Measurements from ENCODE around the gene NR2C1.
A peak's percentile ranks its signal among the peaks of the same experiment; 100 is the strongest.
"Not testable (repeated sequence)": the region's sequence is repeated elsewhere in the genome, so short reads cannot be mapped to it uniquely, and the experiment has no call there.

Gene NR2C1

GRCh38 chr12:94988471-94988870 lies 84.9 kb downstream of the NR2C1 start:
- H3K27ac ChIP-seq = no peak overlapping the region
- no peak for TF ChIP-seq ZFX (IDR thresholded peaks at IDR 0.05)
- no peak for TF ChIP-seq CTCF (conservative IDR thresholded peaks at IDR 0.05)

GRCh38 chr12:94987801-94988200 lies 85.6 kb downstream of the NR2C1 start:
- H3K27ac ChIP-seq = no peak overlapping the region
- TF ChIP-seq CTCF (conservative IDR thresholded peaks at IDR 0.05) (no peak), ZFX (IDR thresholded peaks at IDR 0.05) (no peak)

GRCh38 chr12:94987076-94987669 lies 86.2 kb downstream of the NR2C1 start:
- TF ChIP-seq ZFX (IDR thresholded peaks at IDR 0.05) (no peak), CTCF (conservative IDR thresholded peaks at IDR 0.05) (no peak)
- H3K27ac ChIP-seq = no peak overlapping the region

GRCh38 chr12:94985099-94985498 lies 88.3 kb downstream of the NR2C1 start:
- not testable (repeated sequence) for H3K27ac ChIP-seq

- H3K27ac ChIP-seq = no peak overlapping the region
- no peak for TF ChIP-seq ZFX (IDR thresholded peaks at IDR 0.05)
- TF ChIP-seq CTCF (conservative IDR thresholded peaks at IDR 0.05) = no peak
Measured at GRCh38 chr12:94983321-94983720, 90.1 kb downstream of the NR2C1 start.

GRCh38 chr12:94982456-94982855 lies 91.0 kb downstream of the NR2C1 start:
- H3K27ac ChIP-seq = no peak overlapping the region
- no peak for TF ChIP-seq ZFX (IDR thresholded peaks at IDR 0.05)
- TF ChIP-seq CTCF (conservative IDR thresholded peaks at IDR 0.05) = no peak

- peak; percentile 60 for TF ChIP-seq CTCF (conservative IDR thresholded peaks at IDR 0.05)
- no peak for TF ChIP-seq ZFX (IDR thresholded peaks at IDR 0.05)
- no peak overlapping the region for H3K27ac ChIP-seq
Measured at GRCh38 chr12:94980577-94980976, 92.8 kb downstream of the NR2C1 start.

GRCh38 chr12:94979941-94980340 lies 93.5 kb downstream of the NR2C1 start:
- TF ChIP-seq ZFX (IDR thresholded peaks at IDR 0.05) (no peak), CTCF (conservative IDR thresholded peaks at IDR 0.05) (no peak)
- no peak overlapping the region; the same call in 1 of the 2 replicates for H3K27ac ChIP-seq

Data from C4-2B (cell line).